ENCODE results near the gene TRMT1. TPM values are rescaled to one million over a fixed set of nuclear protein-coding genes. Genes with fewer than 3 reads are reported as not detected.

Gene TRMT1
- total RNA-seq, 4 donors from 2014 or later: 27.1 to 71.8 (median 28.3) TPM

DNA sequence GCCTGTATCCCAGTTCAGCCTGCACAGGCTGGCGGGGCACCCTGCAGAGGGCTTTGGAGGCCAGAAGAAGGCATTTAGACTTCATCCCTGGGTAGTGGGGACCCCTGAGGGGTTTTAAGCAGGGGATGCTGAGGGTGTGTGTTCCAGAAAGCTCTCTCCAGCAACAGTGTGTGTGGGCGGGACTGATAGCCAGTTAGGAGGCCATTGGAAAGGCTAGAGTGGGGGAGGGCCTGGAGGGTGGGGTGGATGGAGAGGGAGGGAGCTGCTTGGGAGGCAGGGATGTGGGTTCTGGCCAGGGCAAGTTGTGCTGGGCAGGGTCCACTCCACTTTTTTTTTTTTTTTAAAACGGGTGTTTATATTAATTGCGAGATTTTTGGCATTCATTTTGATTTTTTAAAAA lies 42.2 kb downstream of the TRMT1 start:
- no peak for TF ChIP-seq POLR2A (IDR thresholded peaks at IDR 0.05)
- TF ChIP-seq, protein P1, sequence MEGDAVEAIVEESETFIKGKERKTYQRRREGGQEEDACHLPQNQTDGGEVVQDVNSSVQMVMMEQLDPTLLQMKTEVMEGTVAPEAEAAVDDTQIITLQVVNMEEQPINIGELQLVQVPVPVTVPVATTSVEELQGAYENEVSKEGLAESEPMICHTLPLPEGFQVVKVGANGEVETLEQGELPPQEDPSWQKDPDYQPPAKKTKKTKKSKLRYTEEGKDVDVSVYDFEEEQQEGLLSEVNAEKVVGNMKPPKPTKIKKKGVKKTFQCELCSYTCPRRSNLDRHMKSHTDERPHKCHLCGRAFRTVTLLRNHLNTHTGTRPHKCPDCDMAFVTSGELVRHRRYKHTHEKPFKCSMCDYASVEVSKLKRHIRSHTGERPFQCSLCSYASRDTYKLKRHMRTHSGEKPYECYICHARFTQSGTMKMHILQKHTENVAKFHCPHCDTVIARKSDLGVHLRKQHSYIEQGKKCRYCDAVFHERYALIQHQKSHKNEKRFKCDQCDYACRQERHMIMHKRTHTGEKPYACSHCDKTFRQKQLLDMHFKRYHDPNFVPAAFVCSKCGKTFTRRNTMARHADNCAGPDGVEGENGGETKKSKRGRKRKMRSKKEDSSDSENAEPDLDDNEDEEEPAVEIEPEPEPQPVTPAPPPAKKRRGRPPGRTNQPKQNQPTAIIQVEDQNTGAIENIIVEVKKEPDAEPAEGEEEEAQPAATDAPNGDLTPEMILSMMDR (IDR thresholded peaks at IDR 0.05): no peak
- no peaks in the 10 kb centered on the region for H3K27me3 ChIP-seq
- H3K9me3 ChIP-seq: no peaks in the 10 kb centered on the region
- H3K36me3 ChIP-seq: peaks cover 0 to 12% (median 0%) of the 10 kb centered on the region in 3 donors
- peaks cover 0 to 41% (median 5%) of the 10 kb centered on the region in 4 donors for H3K4me1 ChIP-seq
- H3K27ac ChIP-seq: no peak overlapping the region
- no peak for DNase-seq
- H3K4me3 ChIP-seq: no peak overlapping the region

DNA sequence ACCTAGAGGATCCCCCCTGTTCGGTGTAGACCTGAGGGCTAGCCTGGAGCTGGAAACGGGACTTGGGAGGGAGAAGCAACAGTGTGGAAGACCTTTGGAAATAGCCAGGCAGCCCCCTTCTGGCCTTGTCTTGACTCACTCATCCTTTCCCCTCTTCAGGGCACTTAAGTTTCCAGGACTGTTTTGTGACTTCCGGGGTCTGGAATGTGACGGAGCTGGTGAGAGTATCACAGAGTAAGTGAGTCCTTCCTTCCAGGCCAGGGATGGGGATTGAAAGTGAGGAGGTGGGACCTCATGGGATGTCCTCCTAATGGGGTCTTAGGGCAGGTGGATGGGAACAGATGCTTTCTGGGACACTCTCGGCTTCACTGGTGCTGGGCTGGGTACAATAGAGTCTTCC lies 43.3 kb downstream of the TRMT1 start:
- Histone ChIP-seq H3K27ac (no peak overlapping the region), H3K4me1 (peaks cover 0 to 41% (median under 1%) of the 10 kb centered on the region in 4 donors), H3K27me3 (no peaks in the 10 kb centered on the region), H3K36me3 (peaks cover 0 to 12% (median 0%) of the 10 kb centered on the region in 3 donors), H3K4me3 (no peak overlapping the region), H3K9me3 (no peaks in the 10 kb centered on the region)
- DNase-seq: no peak
- no peak for TF ChIP-seq POLR2A (IDR thresholded peaks at IDR 0.05)
- TF ChIP-seq, protein P1 (IDR thresholded peaks at IDR 0.05): no peak

- peaks cover 0 to 12% (median 0%) of the 10 kb centered on the region in 3 donors for H3K36me3 ChIP-seq
- TF ChIP-seq POLR2A (IDR thresholded peaks at IDR 0.05): no peak
- TF ChIP-seq, protein P1 (IDR thresholded peaks at IDR 0.05): no peak
- no peaks in the 10 kb centered on the region for H3K27me3 ChIP-seq
- H3K4me1 ChIP-seq: peaks cover 0 to 40% (median 1%) of the 10 kb centered on the region in 4 donors
- H3K9me3 ChIP-seq: no peaks in the 10 kb centered on the region
- no peak overlapping the region for H3K27ac ChIP-seq
- DNase-seq: no peak
- no peak overlapping the region for H3K4me3 ChIP-seq
Measured at GRCh38 chr19:13072188-13072908, 44.2 kb downstream of the TRMT1 start.

GRCh38 chr19:13071444-13072187 lies 44.9 kb downstream of the TRMT1 start:
- no peak overlapping the region for H3K4me3 ChIP-seq
- peaks cover 0 to 12% (median 0%) of the 10 kb centered on the region in 3 donors for H3K36me3 ChIP-seq
- H3K27me3 ChIP-seq: no peaks in the 10 kb centered on the region
- TF ChIP-seq POLR2A (IDR thresholded peaks at IDR 0.05): no peak
- no peak for DNase-seq
- H3K27ac ChIP-seq: no peak overlapping the region
- peaks cover 0 to 38% (median 3%) of the 10 kb centered on the region in 4 donors for H3K4me1 ChIP-seq
- H3K9me3 ChIP-seq: no peaks in the 10 kb centered on the region

DNA sequence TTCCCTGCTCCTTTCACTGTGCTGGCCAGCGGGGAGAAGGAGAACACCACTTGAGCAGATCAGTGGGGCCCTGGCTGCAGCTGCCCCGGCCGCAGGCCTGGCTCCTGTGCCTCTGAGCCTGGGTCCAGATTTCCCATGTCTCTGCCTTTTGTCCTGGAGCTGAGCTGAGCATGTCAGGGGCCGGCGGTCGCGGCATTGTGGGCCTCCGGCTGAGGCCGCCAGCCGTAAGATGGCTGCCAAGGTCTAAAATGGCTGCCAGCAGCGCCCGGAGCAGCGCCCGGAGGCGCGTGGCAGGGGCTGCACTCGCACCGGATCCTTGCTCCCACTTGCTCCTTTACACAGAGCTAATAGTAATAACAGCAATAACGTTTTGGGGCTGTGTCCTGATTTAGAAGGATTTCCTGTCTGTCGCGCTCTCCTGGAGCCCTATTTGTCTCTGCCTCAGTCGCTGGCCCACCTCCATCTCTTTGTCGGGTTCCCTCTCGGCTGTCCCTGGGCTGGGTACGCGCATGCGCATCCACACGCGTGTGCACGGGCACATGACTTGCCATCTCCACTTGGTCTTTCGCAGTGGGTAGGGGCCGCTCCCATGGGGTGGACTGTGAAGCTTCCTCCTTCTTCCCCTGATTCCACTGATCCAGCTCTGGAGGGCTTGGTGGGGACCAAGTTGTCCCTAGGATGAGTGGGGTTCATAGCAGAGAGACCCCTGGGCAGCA lies 46.0 kb downstream of the TRMT1 start:
- Histone ChIP-seq H3K36me3 (peaks cover 0 to 12% (median 0%) of the 10 kb centered on the region in 3 donors), H3K27me3 (no peaks in the 10 kb centered on the region), H3K4me1 (peaks cover 0 to 44% (median 3%) of the 10 kb centered on the region in 4 donors), H3K4me3 (no peak overlapping the region), H3K27ac (no peak overlapping the region), H3K9me3 (no peaks in the 10 kb centered on the region)
- DNase-seq: no peak
- TF ChIP-seq, protein P1 (IDR thresholded peaks at IDR 0.05): no peak
- no peak for TF ChIP-seq POLR2A (IDR thresholded peaks at IDR 0.05)

Measured in Peyer's patch (tissue), 4 donors.